HG03196 (cell line): ENCODE results near the gene ZSCAN23.
"Not testable (repeated sequence)": the region's sequence is repeated elsewhere in the genome, so short reads cannot be mapped to it uniquely, and the experiment has no call there.

ENCODE experiments used
- ATAC-seq: cut with Tn5 transposase; IDR thresholded peaks from one replicate; pipeline ENCODE4 v1.9.1; 2021; ENCODE audit not compliant: unreplicated experiment

ZSCAN23 gene

DNA sequence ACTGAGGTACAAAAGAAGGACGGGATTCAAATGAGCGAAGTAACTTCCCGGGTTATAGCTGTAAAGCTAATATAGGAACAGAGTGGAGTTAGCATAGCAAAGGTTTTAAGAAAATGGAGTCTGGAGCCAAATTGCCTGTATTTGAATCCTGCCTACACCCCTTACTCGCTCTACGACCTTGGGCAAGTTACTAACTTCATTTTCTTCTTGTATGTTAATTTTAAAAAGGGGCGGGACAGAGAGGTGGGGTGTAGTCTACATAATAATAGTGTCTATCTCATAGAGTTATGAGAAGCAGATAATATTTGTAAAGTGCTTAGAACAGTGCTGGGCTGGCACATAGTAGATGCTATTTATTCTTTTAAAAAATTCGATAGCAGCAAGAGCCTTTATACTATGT, 705 bp downstream of the ZSCAN23 start:
- ATAC-seq: no peak

DNA sequence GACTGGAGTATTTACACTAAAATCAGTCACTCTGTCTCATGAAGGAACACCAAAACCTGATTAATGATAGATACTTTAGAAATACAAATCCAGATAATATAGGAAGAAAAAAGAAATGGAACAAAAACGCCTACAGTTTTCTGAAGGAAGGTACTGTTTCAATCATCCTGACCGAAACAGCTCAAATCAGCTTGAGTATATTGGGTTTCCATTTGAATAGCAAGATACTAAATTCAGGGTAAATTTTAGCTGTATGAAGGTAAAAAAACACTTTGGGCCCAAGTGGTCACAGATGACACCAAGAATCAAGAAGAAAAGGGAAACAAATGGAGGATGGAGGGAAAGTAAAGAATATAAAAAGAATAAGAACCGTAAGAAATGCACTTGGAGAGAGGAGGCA, 6.9 kb downstream of the ZSCAN23 start:
- ATAC-seq: no peak

DNA sequence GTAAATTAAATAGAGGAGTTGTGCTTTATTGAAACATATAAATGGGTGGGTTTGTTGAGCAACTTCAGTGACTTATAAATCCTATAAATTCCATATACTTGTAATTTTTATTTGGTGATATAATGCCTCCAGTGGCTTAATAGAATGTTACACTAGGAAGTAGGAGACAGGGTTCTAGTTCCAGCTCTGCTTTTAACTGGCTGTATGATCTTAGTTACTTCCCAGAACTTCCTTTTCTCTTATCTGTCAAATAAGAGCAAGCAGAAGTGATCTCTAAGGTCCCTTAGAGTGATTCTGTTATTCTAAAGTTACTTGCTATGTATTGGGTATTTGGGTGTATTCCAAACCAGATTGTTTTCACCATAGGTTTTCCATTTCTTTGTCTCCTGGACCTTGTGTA, 10.2 kb downstream of the ZSCAN23 start:
- ATAC-seq: no peak

DNA sequence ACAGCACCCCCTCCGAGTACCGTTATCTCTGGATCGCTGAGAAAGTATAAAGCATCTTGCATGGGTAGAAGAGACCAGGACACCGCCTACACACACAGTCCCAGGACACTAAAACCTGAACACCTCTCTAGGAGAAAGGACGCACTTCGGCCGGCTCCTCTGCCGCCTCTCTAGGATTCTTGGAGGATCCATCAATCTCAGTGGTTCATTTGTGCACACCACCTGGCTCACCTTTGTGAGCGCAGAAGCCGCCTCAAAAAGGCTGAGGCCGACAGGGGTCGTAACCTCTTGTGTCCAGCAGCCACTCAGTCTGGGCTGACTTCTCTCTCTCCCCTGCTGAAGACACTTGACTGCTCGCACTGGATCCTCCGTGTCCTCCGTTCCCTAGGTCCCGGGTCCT, 13.5 kb downstream of the ZSCAN23 start:
- ATAC-seq: no peak

DNA sequence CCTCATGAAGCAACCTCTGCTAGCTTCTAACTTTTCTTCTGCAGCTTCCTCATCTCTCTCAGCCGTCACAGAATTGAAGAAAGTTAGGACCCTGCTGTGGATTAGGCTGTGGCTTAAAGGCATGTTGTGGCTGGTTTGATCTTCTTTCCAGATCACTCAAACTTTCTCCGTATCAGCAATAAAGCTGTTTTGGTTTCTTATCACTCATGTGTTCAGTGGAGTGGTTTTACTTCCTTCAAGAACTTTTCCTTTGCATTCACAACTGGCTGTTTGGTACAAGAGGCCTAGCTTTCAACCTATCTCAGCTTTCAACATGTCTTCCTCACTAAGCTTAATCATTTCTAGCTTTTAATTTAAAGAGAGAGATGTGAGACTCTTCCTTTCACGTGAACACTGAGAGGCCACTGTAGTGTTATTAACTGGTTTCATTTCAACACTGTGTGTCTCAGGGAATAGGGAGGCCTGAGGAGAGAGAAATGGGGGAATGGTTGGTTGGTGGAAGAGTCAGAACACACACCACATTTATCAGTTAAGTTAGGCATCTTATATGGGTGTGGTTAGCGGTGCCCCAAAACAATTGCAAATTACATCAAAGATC, 17.2 kb downstream of the ZSCAN23 start:
- ATAC-seq: no peak

DNA sequence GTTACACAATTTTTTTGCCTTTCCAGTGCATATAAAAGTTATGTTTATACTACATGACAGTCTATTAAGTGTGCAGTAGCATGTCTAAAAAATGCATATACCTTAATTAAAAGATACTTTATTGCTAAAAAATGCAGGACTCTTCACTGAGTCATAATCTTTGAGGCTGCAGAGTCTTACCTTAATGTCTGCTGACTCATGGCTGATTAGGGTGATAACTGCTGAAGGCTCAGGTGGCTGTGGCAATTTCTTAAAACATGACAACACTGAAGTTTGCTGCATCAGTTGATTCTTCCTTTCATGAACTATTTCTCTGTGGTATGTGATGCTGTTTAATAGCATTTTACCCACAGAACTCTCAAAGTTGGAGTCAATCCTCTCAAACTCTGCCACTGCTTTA, 19.1 kb downstream of the ZSCAN23 start:
- no peak for ATAC-seq

DNA sequence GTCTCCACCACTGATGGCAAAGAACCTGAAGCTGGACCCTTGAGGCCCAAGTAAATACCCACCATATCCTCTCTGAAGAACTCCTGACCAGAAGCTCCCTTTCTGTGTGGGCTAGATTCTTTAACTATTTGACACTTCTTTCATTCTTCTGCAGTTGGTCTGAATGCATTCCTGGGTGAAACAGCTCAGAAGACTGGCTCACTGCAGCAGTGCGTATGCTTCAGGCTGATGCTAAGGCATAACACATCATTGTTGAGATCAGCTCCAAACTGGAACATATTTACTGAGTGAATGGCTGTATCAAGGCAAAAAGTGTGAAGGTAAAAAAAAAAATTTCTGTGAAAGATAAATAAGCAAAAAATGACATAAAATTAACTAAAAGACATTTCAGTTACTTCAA, 19.7 kb downstream of the ZSCAN23 start:
- no peak for ATAC-seq

DNA sequence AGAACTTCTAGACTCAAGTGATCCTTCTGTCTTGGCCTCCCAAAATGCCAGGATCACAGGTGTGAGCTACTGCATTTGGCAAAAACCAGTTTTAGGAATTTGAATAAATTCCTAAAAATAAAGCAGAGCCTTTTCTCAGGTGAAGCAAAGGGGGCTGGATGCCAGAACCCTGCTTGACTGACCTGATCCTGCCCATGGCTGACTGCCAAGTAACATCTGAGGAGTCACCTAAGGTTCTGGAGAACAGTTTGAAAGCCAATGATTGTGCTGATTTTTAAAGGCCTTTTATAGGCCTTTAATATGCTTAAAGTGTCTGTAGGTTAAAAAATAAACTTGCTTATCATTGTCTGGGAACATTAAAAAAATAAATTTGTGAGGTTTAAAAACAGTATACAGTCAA, 29.6 kb downstream of the ZSCAN23 start:
- no peak for ATAC-seq

DNA sequence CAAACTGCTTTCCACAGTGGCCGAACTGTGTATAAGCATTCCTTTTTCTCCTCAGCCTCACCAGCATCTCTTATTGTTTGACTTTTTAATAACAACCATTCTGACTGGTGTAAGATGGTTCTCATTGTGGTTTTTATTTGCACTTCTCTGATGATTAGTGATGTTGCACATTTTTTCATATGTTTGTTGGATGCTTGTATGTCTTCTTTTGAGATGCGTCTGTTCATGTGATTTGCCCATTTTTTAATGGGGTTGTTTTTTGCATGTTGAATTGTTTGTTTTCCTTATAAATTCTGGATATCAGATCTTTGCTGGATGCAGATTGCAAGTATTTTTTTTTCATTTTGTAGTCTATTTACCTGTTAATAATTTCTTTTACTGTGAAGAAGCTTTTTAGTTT, 32.5 kb downstream of the ZSCAN23 start:
- no peak for ATAC-seq

DNA sequence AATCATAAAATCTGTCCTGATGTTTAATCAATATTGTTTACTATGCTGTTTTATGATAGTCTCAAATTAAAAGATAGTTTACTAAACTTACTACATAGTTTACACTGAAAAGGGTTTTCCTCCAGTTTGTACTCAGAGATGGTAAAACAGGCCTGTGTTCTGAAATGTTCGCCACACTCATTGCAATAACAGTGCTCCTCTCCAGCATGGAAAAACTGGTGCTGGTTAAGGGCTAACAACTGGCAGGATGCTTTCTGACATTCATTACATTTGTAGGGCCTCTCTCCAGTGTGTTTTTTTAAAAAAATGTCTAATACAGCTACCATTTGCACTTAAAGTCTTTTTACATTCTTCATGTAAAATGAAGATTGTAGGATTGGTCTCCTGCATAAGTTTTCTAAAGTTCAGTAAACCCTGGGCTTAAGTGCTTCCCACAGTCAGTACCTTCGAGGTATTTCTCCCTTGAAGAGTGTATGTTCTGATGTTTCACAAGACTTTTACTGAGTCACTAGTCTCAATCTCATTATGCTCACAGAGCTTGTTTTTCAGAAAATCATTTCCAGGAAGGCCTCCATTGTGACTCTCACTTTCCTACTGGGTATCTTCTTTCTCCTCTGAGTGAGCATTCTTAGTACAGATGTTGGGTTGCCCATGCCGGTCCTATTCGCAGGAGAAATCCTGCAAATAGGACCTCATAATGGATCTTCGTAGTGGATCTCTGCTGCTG, 35.1 kb downstream of the ZSCAN23 start:
- ATAC-seq: no peak

DNA sequence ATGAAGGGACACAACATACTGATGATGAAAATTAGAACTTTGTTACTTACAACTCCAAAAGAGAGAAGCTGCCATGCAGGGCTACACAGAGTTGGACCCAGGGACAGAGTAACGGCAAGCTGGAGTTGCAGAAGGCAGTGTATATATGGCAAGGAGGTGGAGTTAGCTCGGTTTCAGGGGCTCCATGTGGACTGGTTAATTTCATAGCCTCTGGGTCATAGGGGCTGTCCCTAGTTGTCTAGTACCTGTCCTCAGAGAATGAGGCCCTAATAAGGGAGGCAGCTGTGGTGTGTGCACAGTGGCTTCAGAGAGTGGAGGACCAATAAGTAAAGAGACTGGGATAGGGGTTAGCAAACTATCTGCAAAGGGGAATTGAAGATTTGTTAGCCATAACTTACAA, 35.9 kb downstream of the ZSCAN23 start:
- ATAC-seq: no peak

DNA sequence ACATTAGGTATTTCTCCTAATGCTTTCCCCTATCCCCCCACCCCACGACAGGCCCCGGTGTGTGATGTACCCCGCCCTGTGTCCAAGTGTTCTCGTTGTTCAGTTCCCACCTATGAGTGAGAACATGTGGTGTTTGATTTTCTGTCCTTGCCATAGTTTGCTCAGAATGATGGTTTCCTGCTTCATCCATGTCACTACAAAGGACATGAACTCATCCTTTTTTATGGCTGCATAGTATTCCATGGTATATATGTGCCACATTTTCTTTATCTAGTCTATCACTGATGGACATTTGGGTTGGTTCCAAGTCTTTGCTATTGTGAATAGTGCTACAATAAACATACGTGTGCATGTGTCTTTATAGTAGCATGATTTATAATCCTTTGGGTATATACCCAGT, 39.4 kb downstream of the ZSCAN23 start:
- not testable (repeated sequence) for ATAC-seq

DNA sequence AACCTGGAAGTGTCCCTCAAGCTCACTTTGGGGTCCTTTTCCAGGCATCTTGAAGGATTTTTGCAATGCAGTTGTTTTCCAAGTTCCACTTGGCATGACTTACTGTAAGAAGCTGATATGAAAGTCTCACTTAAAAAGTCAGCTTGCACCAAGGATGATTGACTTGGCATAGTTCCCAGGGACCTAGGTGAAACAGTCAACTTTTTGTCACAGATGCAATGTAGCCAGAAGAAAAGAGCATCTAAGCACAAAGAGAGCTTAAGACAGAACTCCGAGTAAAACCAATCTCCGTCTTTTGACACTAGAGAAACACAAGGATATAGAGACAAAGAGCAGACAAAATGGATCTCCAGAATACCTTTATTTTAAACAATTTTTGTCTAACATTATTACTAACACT, 41.1 kb downstream of the ZSCAN23 start:
- ATAC-seq: no peak

DNA sequence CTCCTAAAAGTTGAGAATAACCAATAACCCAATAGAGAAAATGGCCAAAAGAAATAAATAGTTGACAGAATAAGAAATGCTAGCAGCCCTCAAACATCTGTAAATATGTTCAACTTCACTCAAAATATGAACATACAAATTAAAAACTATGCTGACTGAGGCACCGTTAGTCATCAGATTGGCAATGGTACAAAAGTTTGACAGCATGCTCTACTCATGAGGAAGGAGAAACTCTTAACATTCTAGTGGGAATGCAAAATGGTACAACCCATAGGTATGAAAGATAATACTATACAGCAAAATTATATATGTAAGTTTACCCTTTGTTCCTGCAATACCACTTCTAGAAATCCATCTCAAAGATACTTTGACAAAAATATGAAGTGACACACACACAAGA, 42.1 kb downstream of the ZSCAN23 start:
- no peak for ATAC-seq

DNA sequence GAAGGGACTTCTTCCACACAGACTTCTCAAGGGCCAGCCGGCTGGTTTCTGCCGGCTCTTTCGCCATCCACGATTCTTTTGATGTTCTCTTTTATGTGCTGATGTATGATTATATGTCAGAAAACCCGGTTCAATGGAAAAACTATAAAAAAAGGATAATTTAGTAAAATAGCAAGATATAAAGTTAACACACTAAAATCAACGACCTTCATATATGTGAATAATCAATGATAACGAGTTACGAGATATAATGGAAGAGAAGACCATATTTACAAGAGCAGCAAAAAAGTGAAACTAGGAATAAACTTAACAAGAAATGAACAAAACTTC, 43.2 kb downstream of the ZSCAN23 start:
- ATAC-seq: no peak

DNA sequence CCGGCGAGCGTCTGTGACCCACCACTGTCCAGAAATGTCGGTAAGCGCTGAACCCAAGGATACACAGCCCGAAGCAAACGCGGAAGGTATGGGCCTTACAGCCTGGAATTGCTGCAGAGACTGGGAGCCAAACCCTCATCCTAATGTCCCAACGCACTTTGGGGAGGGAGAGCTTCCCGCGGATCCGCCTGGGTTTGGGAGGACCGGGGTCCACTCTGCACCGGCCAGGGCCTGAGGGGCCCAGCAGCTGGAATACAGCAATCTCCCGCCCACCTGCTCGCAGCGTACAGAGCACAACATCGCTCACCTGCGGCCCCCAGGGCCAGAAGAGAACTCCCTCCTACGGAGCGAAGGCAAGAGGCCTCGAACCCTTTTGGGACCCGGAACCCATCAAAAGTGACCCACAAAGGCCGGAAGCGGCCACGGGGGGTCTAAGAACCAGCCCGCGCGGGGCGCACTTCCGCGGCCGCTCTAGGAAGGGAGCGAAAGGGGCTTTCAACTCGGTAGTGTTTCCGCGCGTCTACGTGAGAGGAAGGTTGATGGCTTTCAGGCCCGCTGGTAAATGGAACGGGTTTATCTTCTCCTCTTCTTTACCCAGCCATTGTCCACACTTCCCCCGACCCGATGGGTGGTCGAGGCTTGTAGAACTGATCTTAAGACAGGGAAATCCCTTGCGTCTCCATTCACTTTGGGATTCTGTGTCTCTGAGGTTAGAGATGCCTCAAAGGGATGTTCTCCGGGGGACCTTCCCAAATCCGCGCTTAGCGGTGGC, 43.8 kb downstream of the ZSCAN23 start, which contains the start of gene ZSCAN12:
ZSCAN12 (minus strand) TSS at position 398 of the 772 bp plus-strand sequence. CDS start 1,342 bp downstream, outside the sequence.
- ATAC-seq: peak; percentile 90

DNA sequence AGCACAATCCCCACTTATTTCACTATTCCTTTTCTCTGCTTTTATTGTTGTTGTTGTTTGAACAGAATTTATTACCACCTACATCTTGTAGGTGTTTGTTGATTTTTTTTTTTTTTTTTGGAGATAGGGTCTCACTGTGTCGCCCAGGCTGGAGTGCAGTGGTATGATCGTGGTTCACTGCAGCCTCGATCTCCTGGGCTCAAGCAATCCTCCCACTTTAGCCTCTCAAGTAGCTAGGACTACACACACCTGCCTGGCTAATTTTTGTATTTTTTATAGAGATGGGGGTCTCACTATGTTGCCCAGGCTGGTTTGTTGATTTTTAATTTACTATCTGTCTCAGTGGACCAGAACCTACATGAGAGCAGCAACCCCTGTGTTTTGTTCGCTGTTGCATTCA, 47.4 kb downstream of the ZSCAN23 start:
- ATAC-seq: no peak

DNA sequence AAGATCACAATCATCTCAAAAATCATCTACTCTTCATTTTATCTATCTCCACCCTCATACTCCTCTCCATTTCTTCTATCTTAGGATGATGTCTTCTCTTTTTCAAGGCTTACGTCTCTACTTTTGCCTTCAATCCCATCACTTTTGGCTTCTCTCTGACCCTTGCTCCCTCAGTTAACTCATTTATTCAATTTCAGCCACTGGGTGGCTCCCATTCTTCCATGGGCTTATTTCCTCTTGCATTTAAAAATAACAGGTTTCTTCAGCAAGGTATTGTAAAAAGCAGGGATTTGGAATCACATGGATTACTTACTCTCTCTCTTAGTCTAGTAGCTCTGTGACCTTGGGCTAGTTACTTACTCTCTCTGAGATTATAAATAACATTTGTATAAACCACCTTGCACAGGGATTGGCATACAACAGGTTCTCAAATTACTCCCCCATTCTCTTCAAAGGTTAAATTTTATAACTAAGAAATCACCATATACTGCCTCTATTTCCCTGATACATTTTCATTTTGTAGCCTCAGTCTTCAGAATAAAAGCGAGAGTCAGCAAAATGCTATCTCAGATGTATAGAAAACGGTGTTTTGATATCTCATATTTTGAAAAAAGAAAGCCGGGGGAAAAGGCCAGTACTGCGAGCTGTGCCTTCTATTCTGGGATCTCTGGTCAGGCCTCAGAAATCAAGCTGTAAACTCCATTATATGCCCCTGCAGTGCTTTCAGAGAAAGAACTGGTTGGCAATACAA, 49.2 kb downstream of the ZSCAN23 start:
- no peak for ATAC-seq

DNA sequence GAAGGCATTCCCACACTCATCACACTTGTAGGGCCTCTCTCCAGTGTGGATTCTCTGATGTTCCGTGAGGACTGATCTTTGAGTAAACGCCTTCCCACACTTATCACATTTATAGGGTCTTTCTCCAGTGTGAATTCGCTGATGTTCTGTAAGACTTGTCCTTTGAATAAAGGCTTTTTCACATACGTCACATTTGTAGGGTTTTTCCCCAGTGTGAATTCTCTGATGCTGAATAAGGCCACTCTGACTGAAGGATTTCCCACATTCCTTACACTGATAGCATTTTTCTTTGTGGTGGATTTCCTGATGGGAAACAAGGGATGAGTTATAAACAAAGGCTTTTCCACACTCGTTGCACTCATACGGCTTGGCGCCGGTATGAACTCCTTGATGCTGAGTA, 52.6 kb downstream of the ZSCAN23 start:
- ATAC-seq: no peak

DNA sequence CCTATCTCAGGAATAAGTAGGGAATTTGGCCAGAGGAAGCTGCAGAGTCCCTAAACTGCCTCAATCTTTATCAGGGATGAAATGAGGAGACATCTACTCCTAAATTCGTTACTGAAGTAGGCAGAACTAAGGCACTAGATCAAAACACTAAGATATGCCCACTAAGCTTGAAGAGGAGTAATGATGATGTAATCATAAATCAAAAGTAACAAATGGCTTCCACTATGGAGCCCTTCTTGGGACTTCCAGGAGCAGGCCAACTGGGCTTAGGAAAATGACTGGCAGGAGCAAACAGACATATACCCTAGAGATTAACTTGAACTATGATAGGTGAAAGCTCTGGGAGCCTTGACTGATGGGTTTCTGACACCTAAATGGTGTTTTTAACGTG, 59.2 kb downstream of the ZSCAN23 start:
- ATAC-seq: no peak
